ENCODE measurements around the gene FAM117B. TPM values are rescaled to one million over a fixed set of nuclear protein-coding genes. Genes with fewer than 3 reads are reported as not detected.

Gene FAM117B
- total RNA-seq, 3 donors from 2014 or later (not counting 1 experiment from before 2014, with no cell fraction given), result 11.6 to 14.2 (median 13.1) TPM

DNA sequence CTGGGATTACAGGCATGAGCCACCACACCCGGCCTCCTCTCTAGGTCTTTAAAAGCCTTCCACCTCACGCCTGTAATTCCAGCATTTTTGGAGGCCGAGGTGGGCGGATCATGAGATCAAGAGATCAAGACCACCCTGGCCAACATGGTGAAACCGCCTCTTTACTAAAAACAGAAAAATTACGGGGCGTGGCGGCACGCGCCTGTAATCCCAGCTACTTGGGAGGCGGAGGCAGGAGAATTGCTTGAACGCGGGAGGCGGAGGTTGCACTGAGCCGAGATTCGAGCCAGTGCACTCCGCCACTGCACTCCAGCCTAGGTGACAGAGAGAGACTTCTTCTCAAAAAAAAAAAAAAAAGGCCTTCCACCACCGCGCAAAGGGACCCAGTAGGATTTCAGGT, 1.3 kb upstream of the FAM117B start:
- intact Hi-C loops (cut with micrococcal nuclease), result loop anchor here (10.0 kb wide), 1 partner anchor 369 kb away; the partner anchor contains the start of gene NOP58
- DNase-seq, result no peak
- no peak overlapping the region for H3K4me3 ChIP-seq (ENCODE audit: low read length)

GRCh38 chr2:202635428-202636212, 851 bp downstream of the FAM117B start:
- H3K4me3 Mint-ChIP-seq, result peak overlapping the region; percentile 82
- no peaks in the 10 kb centered on the region for H3K36me3 ChIP-seq (ENCODE audit: control insufficient read depth, insufficient read depth, low read length)
- no peaks in the 10 kb centered on the region for H3K27me3 Mint-ChIP-seq (ENCODE audit: low read depth in 2 of 2)
- DNase-seq (peak; percentile 69 to 91), ATAC-seq (peak; percentile 56 to 80 (median 63))
- no peaks in the 10 kb centered on the region for H3K36me3 Mint-ChIP-seq
- H3K4me3 ChIP-seq (ENCODE audit: low read length), result peak overlapping the region; percentile 79
- under 1% methylated on average over 92 of the region's 92 CpGs for WGBS (ENCODE audit: insufficient coverage)
- H3K4me1 ChIP-seq (ENCODE audit: control insufficient read depth, insufficient read depth, low read length), result peaks cover 15% of the 10 kb centered on the region
- no peaks in the 10 kb centered on the region for H3K9me3 Mint-ChIP-seq
- intact Hi-C loops (cut with micrococcal nuclease), result loop anchor here (2.0 to 10.0 kb wide), 3 partner anchors 275 to 379 kb away; partner anchors contain the start of genes NBEAL1, NOP58 and WDR12
- H3K27ac Mint-ChIP-seq, result peak overlapping the region; percentile 74 to 89
- no peaks in the 10 kb centered on the region for H3K9me3 ChIP-seq (ENCODE audit: control insufficient read depth, insufficient read depth, low read length)
- H3K4me1 Mint-ChIP-seq, result peaks cover 18 to 25% of the 10 kb centered on the region in 2 donors
- peak overlapping the region; percentile 58 for H3K27ac ChIP-seq (ENCODE audit: low read length)
- TF ChIP-seq, protein P1, sequence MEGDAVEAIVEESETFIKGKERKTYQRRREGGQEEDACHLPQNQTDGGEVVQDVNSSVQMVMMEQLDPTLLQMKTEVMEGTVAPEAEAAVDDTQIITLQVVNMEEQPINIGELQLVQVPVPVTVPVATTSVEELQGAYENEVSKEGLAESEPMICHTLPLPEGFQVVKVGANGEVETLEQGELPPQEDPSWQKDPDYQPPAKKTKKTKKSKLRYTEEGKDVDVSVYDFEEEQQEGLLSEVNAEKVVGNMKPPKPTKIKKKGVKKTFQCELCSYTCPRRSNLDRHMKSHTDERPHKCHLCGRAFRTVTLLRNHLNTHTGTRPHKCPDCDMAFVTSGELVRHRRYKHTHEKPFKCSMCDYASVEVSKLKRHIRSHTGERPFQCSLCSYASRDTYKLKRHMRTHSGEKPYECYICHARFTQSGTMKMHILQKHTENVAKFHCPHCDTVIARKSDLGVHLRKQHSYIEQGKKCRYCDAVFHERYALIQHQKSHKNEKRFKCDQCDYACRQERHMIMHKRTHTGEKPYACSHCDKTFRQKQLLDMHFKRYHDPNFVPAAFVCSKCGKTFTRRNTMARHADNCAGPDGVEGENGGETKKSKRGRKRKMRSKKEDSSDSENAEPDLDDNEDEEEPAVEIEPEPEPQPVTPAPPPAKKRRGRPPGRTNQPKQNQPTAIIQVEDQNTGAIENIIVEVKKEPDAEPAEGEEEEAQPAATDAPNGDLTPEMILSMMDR (IDR thresholded peaks at IDR 0.05), result no peak
- no peaks in the 10 kb centered on the region for H3K27me3 ChIP-seq (ENCODE audit: control insufficient read depth, insufficient read depth, low read length)

More for the DNA sequence above, 1.3 kb upstream of the FAM117B start:
- Histone ChIP-seq H3K36me3 (ENCODE audit: control insufficient read depth, insufficient read depth, low read length) (no peaks in the 10 kb centered on the region), H3K27ac (ENCODE audit: low read length) (no peak overlapping the region), H3K4me1 (ENCODE audit: control insufficient read depth, insufficient read depth, low read length) (peaks cover 13% of the 10 kb centered on the region), H3K9me3 (ENCODE audit: control insufficient read depth, insufficient read depth, low read length) (no peaks in the 10 kb centered on the region), H3K27me3 (ENCODE audit: control insufficient read depth, insufficient read depth, low read length) (no peaks in the 10 kb centered on the region)
- Mint-ChIP-seq H3K4me3 (peak overlapping the region; percentile 95), H3K27ac (peak overlapping the region; percentile 93 to 98), H3K27me3 (ENCODE audit: low read depth in 2 of 2) (no peaks in the 10 kb centered on the region), H3K9me3 (no peaks in the 10 kb centered on the region), H3K36me3 (no peaks in the 10 kb centered on the region), H3K4me1 (peaks cover 18 to 25% of the 10 kb centered on the region in 2 donors)
- no peak for ATAC-seq
- TF ChIP-seq, protein P1 (IDR thresholded peaks at IDR 0.05), result no peak
- 99% methylated on average over 17 of the region's 19 CpGs for WGBS (ENCODE audit: insufficient coverage)

GRCh38 chr2:202636213-202636513, 1.4 kb downstream of the FAM117B start:
- Mint-ChIP-seq H3K27me3 (ENCODE audit: low read depth in 2 of 2) (no peaks in the 10 kb centered on the region), H3K4me1 (peaks cover 18 to 28% of the 10 kb centered on the region in 2 donors), H3K4me3 (peak overlapping the region; percentile 82), H3K27ac (peak overlapping the region; percentile 74 to 89), H3K9me3 (no peaks in the 10 kb centered on the region), H3K36me3 (no peaks in the 10 kb centered on the region)
- H3K9me3 ChIP-seq (ENCODE audit: control insufficient read depth, insufficient read depth, low read length), result no peaks in the 10 kb centered on the region
- intact Hi-C loops (cut with micrococcal nuclease), result loop anchor here (2.0 to 10.0 kb wide), 2 partner anchors 371 to 379 kb away; partner anchors contain the start of genes NBEAL1 and NOP58
- peak overlapping the region; percentile 58 for H3K27ac ChIP-seq (ENCODE audit: low read length)
- H3K27me3 ChIP-seq (ENCODE audit: control insufficient read depth, insufficient read depth, low read length), result no peaks in the 10 kb centered on the region
- TF ChIP-seq, protein P1 (IDR thresholded peaks at IDR 0.05), result no peak
- peaks cover 17% of the 10 kb centered on the region for H3K4me1 ChIP-seq (ENCODE audit: control insufficient read depth, insufficient read depth, low read length)
- 0% methylated on average over 2 of the region's 2 CpGs for WGBS (ENCODE audit: insufficient coverage)
- ATAC-seq (no peak), DNase-seq (no peak)
- H3K4me3 ChIP-seq (ENCODE audit: low read length), result peak overlapping the region; percentile 75
- no peaks in the 10 kb centered on the region for H3K36me3 ChIP-seq (ENCODE audit: control insufficient read depth, insufficient read depth, low read length)

All from natural killer cell (primary cell).